PC-3 (cell line): ENCODE results near the gene PUS10.

Experiments used
- EZH2 ChIP-seq: fragments of 300-600 bp; sonication (generic); IDR thresholded peaks from one replicate; pipeline ENCODE4 v1.6.1; 2017; ENCODE audit warnings: antibody characterized with exemption, mild to moderate bottlenecking, low read length; ENCODE audit not compliant: unreplicated experiment
- EZH2phosphoT487 ChIP-seq: fragments of 300-600 bp; sonication (generic); IDR thresholded peaks from 2 replicates; pipeline ENCODE4 v1.6.1; 2018; ENCODE audit warnings: mild to moderate bottlenecking, antibody characterized with exemption, low read length, borderline replicate concordance
- TF ChIP-seq, protein P1 (sequence below): fragments of 300-600 bp; sonication (generic); conservative IDR thresholded peaks from 2 replicates; pipeline ENCODE4 v1.5.1; 2017; ENCODE audit warnings: antibody characterized with exemption, low read depth, mild to moderate bottlenecking, low read length

DNA sequence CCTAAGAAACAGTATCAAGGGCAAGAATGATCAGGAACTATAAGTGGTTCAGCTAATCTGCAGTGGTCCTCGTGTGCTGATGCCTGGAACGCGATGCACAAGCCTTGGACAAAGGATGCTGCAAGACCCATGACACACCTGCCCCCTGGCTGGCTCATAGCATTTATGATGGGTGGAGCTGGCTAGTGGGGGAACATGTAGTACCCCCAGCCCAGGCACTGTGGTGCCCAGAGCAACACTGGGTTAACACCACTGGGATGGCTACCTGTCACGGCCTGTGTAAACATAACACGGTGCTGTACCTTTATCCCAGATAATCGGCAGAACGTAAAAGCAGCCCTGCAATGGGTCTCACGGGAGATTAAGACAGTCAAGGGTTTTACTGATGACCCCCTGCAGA is 60.8 kb downstream of the PUS10 start:
- TF ChIP-seq, protein P1, sequence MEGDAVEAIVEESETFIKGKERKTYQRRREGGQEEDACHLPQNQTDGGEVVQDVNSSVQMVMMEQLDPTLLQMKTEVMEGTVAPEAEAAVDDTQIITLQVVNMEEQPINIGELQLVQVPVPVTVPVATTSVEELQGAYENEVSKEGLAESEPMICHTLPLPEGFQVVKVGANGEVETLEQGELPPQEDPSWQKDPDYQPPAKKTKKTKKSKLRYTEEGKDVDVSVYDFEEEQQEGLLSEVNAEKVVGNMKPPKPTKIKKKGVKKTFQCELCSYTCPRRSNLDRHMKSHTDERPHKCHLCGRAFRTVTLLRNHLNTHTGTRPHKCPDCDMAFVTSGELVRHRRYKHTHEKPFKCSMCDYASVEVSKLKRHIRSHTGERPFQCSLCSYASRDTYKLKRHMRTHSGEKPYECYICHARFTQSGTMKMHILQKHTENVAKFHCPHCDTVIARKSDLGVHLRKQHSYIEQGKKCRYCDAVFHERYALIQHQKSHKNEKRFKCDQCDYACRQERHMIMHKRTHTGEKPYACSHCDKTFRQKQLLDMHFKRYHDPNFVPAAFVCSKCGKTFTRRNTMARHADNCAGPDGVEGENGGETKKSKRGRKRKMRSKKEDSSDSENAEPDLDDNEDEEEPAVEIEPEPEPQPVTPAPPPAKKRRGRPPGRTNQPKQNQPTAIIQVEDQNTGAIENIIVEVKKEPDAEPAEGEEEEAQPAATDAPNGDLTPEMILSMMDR: no peak
- TF ChIP-seq EZH2 (no peak), EZH2phosphoT487 (no peak)
